Tibial nerve (tissue), 3 donors: ENCODE data around the gene ATN1.

Experiments
- CTCF ChIP-seq, 5 experiments: fragments of 200-600 bp in 3 of 5; fragments of 450-650 bp in 2 of 5; sonication (generic) in 3 of 5; IDR thresholded peaks; one replicate each; pipeline ENCODE4 v1.5.1; 2016 to 2019; ENCODE audit warnings: antibody characterized with exemption in 5 of 5, mild to moderate bottlenecking in 3 of 5, moderate library complexity in 2 of 5
- POLR2A ChIP-seq, 2 donors: fragments of 450-650 bp; IDR thresholded peaks; one replicate each; pipeline ENCODE4 v1.6.1; 2017; ENCODE audit warnings: antibody characterized with exemption in 2 of 2, mild to moderate bottlenecking in 2 of 2, moderate library complexity in 2 of 2

- no peak for TF ChIP-seq POLR2A (IDR thresholded peaks at IDR 0.05)
- TF ChIP-seq CTCF (IDR thresholded peaks at IDR 0.05), result no peak
These were observed 28.4 kb downstream of the ATN1 start for GRCh38 chr12:6956021-6956727.
